HG03103 (cell line): ENCODE measurements around the gene DAB2IP.
"Not testable (repeated sequence)": the region's sequence is repeated elsewhere in the genome, so short reads cannot be mapped to it uniquely, and the experiment has no call there.

Experiments used
- ATAC-seq: cut with Tn5 transposase; IDR thresholded peaks from one replicate; pipeline ENCODE4 v1.9.1; 2021; ENCODE audit warnings: low read depth; ENCODE audit not compliant: unreplicated experiment

The DAB2IP gene

GRCh38 chr9:121623430-121623829, 28.0 kb upstream of the DAB2IP start:
- not testable (repeated sequence) for ATAC-seq

GRCh38 chr9:121625590-121625989, 25.8 kb upstream of the DAB2IP start:
- ATAC-seq, result no peak

- ATAC-seq, result no peak
These were observed 25.4 kb upstream of the DAB2IP start for GRCh38 chr9:121626012-121626411.

- ATAC-seq, result no peak
These were observed 24.0 kb upstream of the DAB2IP start for GRCh38 chr9:121627427-121627826.

GRCh38 chr9:121628401-121628800, 23.0 kb upstream of the DAB2IP start:
- no peak for ATAC-seq

- no peak for ATAC-seq
These were observed 20.3 kb upstream of the DAB2IP start for GRCh38 chr9:121631115-121631514.

- no peak for ATAC-seq
These were observed 19.4 kb upstream of the DAB2IP start for GRCh38 chr9:121631978-121632418.

GRCh38 chr9:121633119-121633714, 18.2 kb upstream of the DAB2IP start:
- ATAC-seq, result no peak

GRCh38 chr9:121633736-121634135, 17.7 kb upstream of the DAB2IP start:
- ATAC-seq, result no peak

GRCh38 chr9:121634329-121635261, 16.8 kb upstream of the DAB2IP start:
- peak; percentile 63 for ATAC-seq

- no peak for ATAC-seq
These were observed 16.0 kb upstream of the DAB2IP start for GRCh38 chr9:121635300-121635876.

GRCh38 chr9:121636341-121636865, 15.0 kb upstream of the DAB2IP start:
- no peak for ATAC-seq

- ATAC-seq, result no peak
These were observed 14.3 kb upstream of the DAB2IP start for GRCh38 chr9:121636978-121637712.

- no peak for ATAC-seq
These were observed 13.7 kb upstream of the DAB2IP start for GRCh38 chr9:121637713-121638220.

- ATAC-seq, result no peak
These were observed 13.0 kb upstream of the DAB2IP start for GRCh38 chr9:121638399-121638798.

GRCh38 chr9:121638901-121639592, 12.4 kb upstream of the DAB2IP start:
- no peak for ATAC-seq

GRCh38 chr9:121639619-121640018, 11.8 kb upstream of the DAB2IP start:
- ATAC-seq, result no peak

- ATAC-seq, result no peak
These were observed 11.4 kb upstream of the DAB2IP start for GRCh38 chr9:121640076-121640475.

GRCh38 chr9:121640491-121641223, 10.8 kb upstream of the DAB2IP start:
- ATAC-seq, result no peak
